MM.1S (cell line): ENCODE results near the gene LIME1.

ENCODE experiments used
- DNase-seq: peaks from one replicate; pipeline ENCODE4 v3.0.0-alpha.2; 2015
- H2AFZ ChIP-seq: fragments of 300-600 bp; sonication (generic); 2 replicates; pipeline ENCODE4 v1.6.0; 2016; ENCODE audit warnings: antibody characterized with exemption, low read length
- H3F3A ChIP-seq: fragments of 300-600 bp; sonication (generic); 2 replicates; pipeline ENCODE4 v1.6.1; 2016; ENCODE audit warnings: mild to moderate bottlenecking, antibody characterized with exemption, low read length, moderate library complexity, mixed read lengths; ENCODE audit not compliant: insufficient read depth
- H3K27ac ChIP-seq: fragments of 300-600 bp; sonication (generic); 2 replicates; pipeline ENCODE4 v1.5.1; 2016; ENCODE audit warnings: mild to moderate bottlenecking, low read length
- H3K27me3 ChIP-seq: fragments of 300-600 bp; sonication (generic); replicated peaks from 2 replicates; pipeline ENCODE4 v1.6.0; 2016; ENCODE audit warnings: low read length; ENCODE audit not compliant: insufficient read depth
- H3K36me3 ChIP-seq: fragments of 300-600 bp; sonication (generic); replicated peaks from 2 replicates; pipeline ENCODE4 v1.6.1; 2016; ENCODE audit warnings: mild to moderate bottlenecking, low read length, mixed read lengths; ENCODE audit not compliant: insufficient read depth
- H3K4me1 ChIP-seq: fragments of 300-600 bp; sonication (generic); 2 replicates; pipeline ENCODE4 v1.6.1; 2016; ENCODE audit warnings: low read length, mixed read lengths
- H3K4me2 ChIP-seq: fragments of 300-600 bp; sonication (generic); 2 replicates; pipeline ENCODE4 v1.6.0; 2016; ENCODE audit warnings: low read depth, low read length
- H3K4me3 ChIP-seq: fragments of 300-600 bp; sonication (generic); 2 replicates; pipeline ENCODE4 v1.5.1; 2016; ENCODE audit warnings: low read length, mixed read lengths
- H3K79me2 ChIP-seq: fragments of 300-600 bp; sonication (generic); 2 replicates; pipeline ENCODE4 v1.6.1; 2016; ENCODE audit warnings: mixed run types, low read length, mixed read lengths
- H3K9ac ChIP-seq: fragments of 300-600 bp; sonication (generic); 2 replicates; pipeline ENCODE4 v1.6.1; 2016; ENCODE audit warnings: low read length, mixed read lengths
- H3K9me2 ChIP-seq: fragments of 300-600 bp; sonication (generic); replicated peaks from 2 replicates; pipeline ENCODE4 v1.6.1; 2016; ENCODE audit warnings: mild to moderate bottlenecking, low read length, mixed read lengths; ENCODE audit not compliant: insufficient read depth
- H3K9me3 ChIP-seq: fragments of 300-600 bp; sonication (generic); replicated peaks from 2 replicates; pipeline ENCODE4 v1.6.1; 2016; ENCODE audit warnings: mild to moderate bottlenecking, low read length, mixed read lengths; ENCODE audit not compliant: insufficient read depth
- H4K20me1 ChIP-seq: fragments of 300-600 bp; sonication (generic); 2 replicates; pipeline ENCODE4 v1.6.1; 2016; ENCODE audit warnings: mild to moderate bottlenecking, low read length, moderate library complexity, mixed read lengths; ENCODE audit not compliant: insufficient read depth
- CTCF ChIP-seq: fragments of 300-600 bp; sonication (generic); IDR thresholded peaks from 2 replicates; pipeline ENCODE4 v1.5.1; 2016; ENCODE audit warnings: antibody characterized with exemption, low read length, mixed read lengths
- EZH2 ChIP-seq: fragments of 300-600 bp; sonication (generic); optimal IDR thresholded peaks from 2 replicates; pipeline ENCODE3; 2017; ENCODE audit warnings: low read depth, mild to moderate bottlenecking, antibody characterized with exemption, low read length, mixed read lengths
- EZH2phosphoT487 ChIP-seq: fragments of 300-600 bp; sonication (generic); IDR thresholded peaks from 2 replicates; pipeline ENCODE4 v1.6.1; 2018; ENCODE audit warnings: antibody characterized with exemption, low read length

The LIME1 gene

DNA sequence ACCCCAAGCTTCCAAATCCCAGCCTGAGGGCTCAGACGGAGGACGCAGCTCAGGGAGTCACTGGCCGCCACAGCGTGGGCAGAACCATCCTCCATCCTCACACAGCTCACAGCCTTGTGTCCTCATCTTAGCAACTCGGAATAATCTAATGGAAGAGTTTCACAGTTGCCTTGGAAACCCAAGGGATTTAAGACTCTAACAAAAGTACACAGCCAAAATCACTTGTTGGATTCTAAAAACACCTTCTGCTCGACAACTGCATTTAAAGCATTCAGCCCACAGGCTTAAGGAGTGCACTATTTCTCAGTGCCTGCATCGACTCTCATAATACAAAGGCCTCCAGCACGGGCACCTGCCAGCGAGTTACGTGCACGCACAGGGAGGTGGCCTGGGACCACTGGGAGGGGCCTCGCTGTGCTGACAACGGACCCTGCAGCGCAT is 49.2 kb downstream of the LIME1 start:
- Histone ChIP-seq H3K36me3 (no peaks in the 10 kb centered on the region), H3K79me2 (no peaks in the 10 kb centered on the region), H3K9me3 (no peaks in the 10 kb centered on the region), H3K27me3 (peaks cover 46% of the 10 kb centered on the region), H3F3A (0 out of 2 replicates have a peak, but pooled peaks cover 4% of the 10 kb centered on the region), H3K4me2 (no peak overlapping the region), H3K4me3 (no peak overlapping the region), H3K27ac (no peak overlapping the region), H2AFZ (no peak overlapping the region), H3K9ac (no peak overlapping the region), H3K4me1 (no peaks in the 10 kb centered on the region), H4K20me1 (no peaks in the 10 kb centered on the region), H3K9me2 (no peaks in the 10 kb centered on the region)
- no peak for DNase-seq
- TF ChIP-seq EZH2phosphoT487 (no peak), EZH2 (no peak), CTCF (no peak)

DNA sequence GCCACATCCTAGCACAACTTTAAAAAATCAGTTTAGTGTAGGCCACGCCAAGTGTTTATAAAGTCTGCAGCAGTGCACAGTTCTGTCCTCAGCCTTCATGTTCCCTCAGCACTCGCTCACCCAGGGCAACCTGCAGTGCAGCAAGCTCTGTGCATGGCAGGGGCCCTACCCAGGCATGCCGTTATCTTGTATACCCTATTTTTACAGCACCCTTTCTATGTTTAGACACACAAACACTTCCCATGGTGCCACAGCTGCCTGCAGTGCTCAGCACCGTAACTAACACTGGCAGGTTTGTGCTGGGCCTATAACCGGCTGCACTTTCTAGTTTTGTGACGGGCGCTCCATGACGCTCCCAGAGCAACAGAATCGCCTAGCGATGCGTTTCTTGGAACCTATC is 50.8 kb downstream of the LIME1 start:
- Histone ChIP-seq H3K4me3 (no peak overlapping the region), H3K79me2 (no peaks in the 10 kb centered on the region), H3K9me2 (no peaks in the 10 kb centered on the region), H2AFZ (no peak overlapping the region), H3F3A (0 out of 2 replicates have a peak, but pooled peaks cover under 1% of the 10 kb centered on the region), H3K4me1 (no peaks in the 10 kb centered on the region), H3K4me2 (no peak overlapping the region), H4K20me1 (no peaks in the 10 kb centered on the region), H3K9ac (no peak overlapping the region), H3K9me3 (no peaks in the 10 kb centered on the region), H3K27me3 (peaks cover 52% of the 10 kb centered on the region), H3K27ac (no peak overlapping the region), H3K36me3 (no peaks in the 10 kb centered on the region)
- DNase-seq, result no peak
- TF ChIP-seq EZH2phosphoT487, result no peak
- TF ChIP-seq EZH2, result no peak
- TF ChIP-seq CTCF, result no peak

- no peak for TF ChIP-seq EZH2phosphoT487
- no peak for TF ChIP-seq CTCF
- no peak for TF ChIP-seq EZH2
- H3F3A ChIP-seq, result no peaks in the 10 kb centered on the region
- no peak overlapping the region for H3K4me3 ChIP-seq
- peaks cover 51% of the 10 kb centered on the region for H3K27me3 ChIP-seq
- H3K9ac ChIP-seq, result no peak overlapping the region
- H3K9me3 ChIP-seq, result no peaks in the 10 kb centered on the region
- no peak overlapping the region for H2AFZ ChIP-seq
- H3K36me3 ChIP-seq, result no peaks in the 10 kb centered on the region
- no peak overlapping the region for H3K4me2 ChIP-seq
- no peaks in the 10 kb centered on the region for H3K9me2 ChIP-seq
- no peak overlapping the region for H3K27ac ChIP-seq
- H4K20me1 ChIP-seq, result no peaks in the 10 kb centered on the region
- H3K79me2 ChIP-seq, result no peaks in the 10 kb centered on the region
- no peak for DNase-seq
- no peaks in the 10 kb centered on the region for H3K4me1 ChIP-seq
Measured at GRCh38 chr20:63787749-63788148, 51.3 kb downstream of the LIME1 start.
